Neural cell (in vitro differentiated cells): ENCODE data around the gene KCNJ16.

Experiments
- CTCF ChIP-seq: fragments of 450-650 bp; IDR thresholded peaks from 2 replicates; pipeline ENCODE4 v1.5.1; 2014; ENCODE audit warnings: antibody characterized with exemption, mild to moderate bottlenecking, moderate library complexity; ENCODE audit not compliant: poor library complexity, severe bottlenecking
- EZH2 ChIP-seq: fragments of 200-600, 300-800 bp; shearing (Covaris generic), sonication (generic); IDR thresholded peaks from 2 replicates; pipeline ENCODE4 v1.6.1; 2014; ENCODE audit warnings: antibody characterized with exemption, low read length, borderline replicate concordance, mild to moderate bottlenecking; ENCODE audit not compliant: insufficient read depth, poor library complexity, severe bottlenecking
- RAD21 ChIP-seq: fragments of 450-650 bp; conservative IDR thresholded peaks from 2 replicates; pipeline ENCODE4 v1.6.1; 2014; ENCODE audit warnings: antibody characterized with exemption, mild to moderate bottlenecking, moderate library complexity

DNA sequence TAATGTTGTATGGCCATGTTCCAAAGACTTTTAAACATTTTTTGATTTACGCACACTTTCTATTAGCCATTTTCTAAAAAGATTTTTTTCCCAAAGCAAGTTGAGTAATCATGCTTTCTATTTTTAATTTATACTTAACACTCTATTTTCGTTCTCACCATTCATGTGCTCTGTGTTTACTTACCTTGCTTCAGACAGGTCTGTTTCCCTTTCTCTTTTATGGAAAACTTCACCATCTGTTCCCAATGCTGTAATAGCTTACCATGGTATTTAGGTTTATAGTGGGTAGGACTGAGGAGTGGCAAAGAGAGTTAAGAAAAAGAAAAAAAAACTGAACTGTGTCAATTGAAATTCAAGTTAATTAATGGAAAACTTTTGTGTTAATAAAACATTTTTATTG is 37.5 kb upstream of the KCNJ16 start:
- no peak for TF ChIP-seq CTCF
- TF ChIP-seq RAD21 = no peak
- no peak for TF ChIP-seq EZH2
